Subcutaneous adipose tissue (tissue), 4 donors: Measurements from ENCODE around the gene ATP6V0D1. TPM values are rescaled to one million over a fixed set of nuclear protein-coding genes. Genes with fewer than 3 reads are reported as not detected.

Experiments used
- total RNA-seq, 4 donors: library from RNA; depleted of rRNA; stranded (reverse); fragments of >200 nt; gene quantifications; one replicate each; pipeline ENCODE4 v1.1.0, GENCODE V29; 2016
- TF ChIP-seq, protein P1 (sequence below): fragments of 450-650 bp; IDR thresholded peaks from one replicate; pipeline ENCODE4 v1.5.1; 2016; ENCODE audit warnings: low read depth, mild to moderate bottlenecking, control low read depth, antibody characterized with exemption, moderate library complexity

ATP6V0D1 gene
- total RNA-seq, 4 donors from 2014 or later = 66.4 to 169 (median 82.9) TPM

DNA sequence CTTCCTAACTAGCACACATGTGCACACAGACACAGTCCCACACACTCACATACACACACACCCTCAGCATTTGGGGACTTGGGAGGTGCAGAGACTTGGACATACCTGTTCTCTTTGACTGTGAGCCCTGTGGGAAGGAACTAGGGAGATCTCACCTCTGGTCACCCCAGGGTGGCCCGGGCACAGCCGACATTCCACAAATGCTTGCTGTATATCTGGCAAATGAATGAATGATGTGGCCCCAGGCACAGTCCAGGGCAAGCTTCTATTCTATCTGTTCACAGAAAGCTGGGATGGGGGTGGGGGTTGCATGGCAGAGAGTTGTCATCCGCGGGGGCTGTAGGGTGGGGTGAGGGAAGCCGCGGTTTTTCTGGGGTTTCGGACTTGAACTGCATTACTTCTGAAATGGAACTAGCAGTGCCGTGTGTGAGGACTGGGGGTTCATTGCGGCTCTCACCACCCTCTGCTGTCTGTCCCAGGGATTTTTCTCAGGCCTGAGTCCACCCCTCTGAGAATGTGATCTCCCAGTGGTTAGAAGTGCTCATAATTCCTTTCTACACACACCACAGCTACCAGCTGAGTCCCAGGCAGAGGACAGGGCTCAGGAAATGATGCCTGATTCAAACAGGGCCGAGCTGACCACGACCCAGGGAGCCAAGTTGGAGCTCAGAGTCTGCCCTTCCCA lies 44.4 kb upstream of the ATP6V0D1 start:
- TF ChIP-seq, protein P1, sequence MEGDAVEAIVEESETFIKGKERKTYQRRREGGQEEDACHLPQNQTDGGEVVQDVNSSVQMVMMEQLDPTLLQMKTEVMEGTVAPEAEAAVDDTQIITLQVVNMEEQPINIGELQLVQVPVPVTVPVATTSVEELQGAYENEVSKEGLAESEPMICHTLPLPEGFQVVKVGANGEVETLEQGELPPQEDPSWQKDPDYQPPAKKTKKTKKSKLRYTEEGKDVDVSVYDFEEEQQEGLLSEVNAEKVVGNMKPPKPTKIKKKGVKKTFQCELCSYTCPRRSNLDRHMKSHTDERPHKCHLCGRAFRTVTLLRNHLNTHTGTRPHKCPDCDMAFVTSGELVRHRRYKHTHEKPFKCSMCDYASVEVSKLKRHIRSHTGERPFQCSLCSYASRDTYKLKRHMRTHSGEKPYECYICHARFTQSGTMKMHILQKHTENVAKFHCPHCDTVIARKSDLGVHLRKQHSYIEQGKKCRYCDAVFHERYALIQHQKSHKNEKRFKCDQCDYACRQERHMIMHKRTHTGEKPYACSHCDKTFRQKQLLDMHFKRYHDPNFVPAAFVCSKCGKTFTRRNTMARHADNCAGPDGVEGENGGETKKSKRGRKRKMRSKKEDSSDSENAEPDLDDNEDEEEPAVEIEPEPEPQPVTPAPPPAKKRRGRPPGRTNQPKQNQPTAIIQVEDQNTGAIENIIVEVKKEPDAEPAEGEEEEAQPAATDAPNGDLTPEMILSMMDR = no peak

DNA sequence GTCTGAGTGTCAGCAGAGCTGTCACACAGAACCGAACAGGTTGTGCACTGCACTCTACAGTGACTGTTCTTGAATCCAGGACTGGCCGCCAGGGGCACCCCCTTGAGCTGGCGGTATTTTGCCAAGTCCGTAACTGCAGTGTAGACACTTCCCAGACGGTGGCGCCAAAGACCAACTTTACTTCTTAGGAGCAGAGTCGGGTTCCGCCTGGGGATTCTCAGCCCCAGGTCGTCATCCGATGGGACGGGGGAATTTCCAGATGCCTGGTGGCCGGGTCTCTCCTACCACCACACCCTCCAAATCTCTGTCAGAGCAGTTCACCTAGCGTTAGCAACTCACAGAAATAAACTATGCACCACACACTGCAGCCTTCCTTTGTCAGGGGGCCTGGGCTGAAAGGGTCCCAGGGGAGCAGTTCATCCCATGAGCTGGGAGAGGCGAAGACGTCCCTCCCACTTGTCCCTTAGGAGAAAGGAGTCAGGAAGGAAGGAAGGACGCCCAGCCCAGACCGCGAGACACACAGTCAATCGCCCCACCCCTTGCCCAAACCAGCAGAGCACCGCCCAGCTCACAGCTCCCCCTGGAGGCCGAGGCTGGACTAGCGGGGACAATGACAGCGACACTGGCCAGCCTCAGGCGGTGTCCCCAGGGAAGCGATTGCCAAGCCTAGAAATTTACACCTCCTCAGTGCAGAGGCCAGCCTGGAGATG lies 40.3 kb upstream of the ATP6V0D1 start:
- TF ChIP-seq, protein P1 = no peak

- TF ChIP-seq, protein P1 = no peak
Measured at GRCh38 chr16:67519242-67519641, 38.3 kb upstream of the ATP6V0D1 start.

- TF ChIP-seq, protein P1 = no peak
Measured at GRCh38 chr16:67518676-67519075, 37.7 kb upstream of the ATP6V0D1 start.

GRCh38 chr16:67517661-67518423 lies 36.9 kb upstream of the ATP6V0D1 start:
- TF ChIP-seq, protein P1 = no peak

- TF ChIP-seq, protein P1 = no peak
Measured at GRCh38 chr16:67517155-67517445, 36.1 kb upstream of the ATP6V0D1 start.
